ENCODE measurements around the gene PACSIN2.

GRCh38 chr22:42926104-42926503 is 88.8 kb downstream of the PACSIN2 start:
- TF ChIP-seq POLR2A (IDR thresholded peaks at IDR 0.05) (no peak), CTCF (IDR thresholded peaks at IDR 0.05) (no peak)

Measured in thyroid gland (tissue), 4 donors.